ENCODE data around the gene ATP13A3. TPM values are rescaled to one million over a fixed set of nuclear protein-coding genes. Genes with fewer than 3 reads are reported as not detected.
A peak's percentile ranks its signal among the peaks of the same experiment; 100 is the strongest.

ATP13A3 gene
- total and polyA plus RNA-seq, 9 of the 15 experiments (the other 6 are each of a cell fraction or from before 2014, with no cell fraction given): 16.6 to 135 (median 86.6) TPM

- TF ChIP-seq PCBP1 (IDR thresholded peaks at IDR 0.05; ENCODE audit: low read depth, low read length, poor library complexity, severe bottlenecking): no peak
- TF ChIP-seq ZNF76 (CRISPR knock-in tag; IDR thresholded peaks at IDR 0.05; ENCODE audit: borderline replicate concordance): no peak
- TF ChIP-seq ZBTB43 (CRISPR knock-in tag; IDR thresholded peaks at IDR 0.05): no peak
- no peak for TF ChIP-seq KLF16 (IDR thresholded peaks at IDR 0.05)
- no peak for TF ChIP-seq GTF2A2 (tag; IDR thresholded peaks at IDR 0.05)
- no peak for TF ChIP-seq ETV1 (tag; conservative IDR thresholded peaks at IDR 0.05; ENCODE audit: low read depth)
- TF ChIP-seq ATF7 (IDR thresholded peaks at IDR 0.05): 0 out of 2 replicates have a peak, but pooled peaks have one; percentile 32
- TF ChIP-seq MIER1 (IDR thresholded peaks at IDR 0.05; ENCODE audit: low read depth): no peak
- TF ChIP-seq MLX (CRISPR knock-in tag; conservative IDR thresholded peaks at IDR 0.05): no peak
- 0 out of 4 replicates have a peak, but pooled peaks of 1 of the 2 experiments have one; percentile 36 for TF ChIP-seq FOXK2 (conservative IDR thresholded peaks at IDR 0.05 in 1 of 2, IDR thresholded peaks at IDR 0.05 in 1 of 2; ENCODE audit: low read depth in 2 of 2)
- no peak for TF ChIP-seq SMAD4 (CRISPR knock-in tag; conservative IDR thresholded peaks at IDR 0.05)
- TF ChIP-seq FOXA3 (CRISPR knock-in tag; conservative IDR thresholded peaks at IDR 0.05 in 1 of 2, IDR thresholded peaks at IDR 0.05 in 1 of 2): no peak
- TF ChIP-seq ZNF77 (CRISPR knock-in tag; IDR thresholded peaks at IDR 0.05): no peak
- TF ChIP-seq MLLT1 (IDR thresholded peaks at IDR 0.05): peak in 1 of 2 experiments; percentile 65; a peak in 1 of 4 replicates
Observed at GRCh38 chr3:194395778-194396538, 90.8 kb downstream of the ATP13A3 start (continued).
